Neural cell (in vitro differentiated cells): ENCODE data around the gene RNF187. TPM values are rescaled to one million over a fixed set of nuclear protein-coding genes. Genes with fewer than 3 reads are reported as not detected.

Experiments
- H2AFZ ChIP-seq: fragments of 200-600, 300-800 bp; sonication (generic), shearing (Covaris generic); 2 replicates; pipeline ENCODE4 v1.6.0; 2014; ENCODE audit warnings: low read depth, mild to moderate bottlenecking, antibody characterized with exemption, low read length, moderate library complexity
- H3F3A ChIP-seq: fragments of 200-600 bp; shearing (Covaris generic); 2 replicates; pipeline ENCODE4 v1.6.1; 2016; ENCODE audit warnings: mild to moderate bottlenecking, moderate library complexity, mixed read lengths, antibody characterized with exemption, low read length; ENCODE audit not compliant: insufficient read depth, poor library complexity, severe bottlenecking
- H3K27ac ChIP-seq: fragments of 200-600, 300-800 bp; sonication (generic), shearing (Covaris generic); 2 replicates; pipeline ENCODE4 v1.5.1; 2014; ENCODE audit warnings: mild to moderate bottlenecking, low read length, moderate library complexity
- H3K27me3 ChIP-seq: fragments of 300-800, 200-600 bp; sonication (generic), shearing (Covaris generic); 2 replicates; pipeline ENCODE4 v1.6.0; 2014; ENCODE audit warnings: mild to moderate bottlenecking, low read depth, low read length, moderate library complexity; ENCODE audit not compliant: insufficient read depth
- H3K36me3 ChIP-seq: fragments of 300-800, 200-600 bp; sonication (generic), shearing (Covaris generic); 2 replicates; pipeline ENCODE4 v1.5.1; 2014; ENCODE audit warnings: mild to moderate bottlenecking, antibody characterized with exemption, low read length, moderate library complexity; ENCODE audit not compliant: insufficient read depth
- H3K4me2 ChIP-seq: fragments of 300-800, 200-600 bp; sonication (generic), shearing (Covaris generic); 2 replicates; pipeline ENCODE4 v1.6.0; 2014; ENCODE audit warnings: mild to moderate bottlenecking, low read length
- H3K4me3 ChIP-seq: fragments of 300-800, 200-600 bp; sonication (generic), shearing (Covaris generic); 2 replicates; pipeline ENCODE4 v1.5.1; 2014; ENCODE audit warnings: mild to moderate bottlenecking, low read length, moderate library complexity
- H3K79me2 ChIP-seq: fragments of 200-600 bp; shearing (Covaris generic); replicated peaks from 2 replicates; pipeline ENCODE4 v1.6.0; 2014; ENCODE audit warnings: mild to moderate bottlenecking, low read length, moderate library complexity; ENCODE audit not compliant: insufficient read depth
- H3K9ac ChIP-seq: fragments of 300-800, 200-600 bp; sonication (generic), shearing (Covaris generic); 2 replicates; pipeline ENCODE4 v1.6.1; 2016; ENCODE audit warnings: mild to moderate bottlenecking, low read length, mixed read lengths
- H3K9me2 ChIP-seq: fragments of 200-600 bp; shearing (Covaris generic); 2 replicates; pipeline ENCODE4 v1.6.1; 2016; ENCODE audit warnings: mild to moderate bottlenecking, low read length, mixed read lengths; ENCODE audit not compliant: insufficient read depth
- H3K9me3 ChIP-seq: fragments of 200-600, 300-800 bp; sonication (generic), shearing (Covaris generic); 2 replicates; pipeline ENCODE4 v1.6.1; 2016; ENCODE audit warnings: mild to moderate bottlenecking, mixed run types, low read length, moderate library complexity, mixed read lengths
- H4K20me1 ChIP-seq: fragments of 200-600 bp; shearing (Covaris generic); 2 replicates; pipeline ENCODE4 v1.6.1; 2016; ENCODE audit warnings: mild to moderate bottlenecking, mixed run types; ENCODE audit not compliant: insufficient read depth
- CTCF ChIP-seq: fragments of 450-650 bp; IDR thresholded peaks from 2 replicates; pipeline ENCODE4 v1.5.1; 2014; ENCODE audit warnings: antibody characterized with exemption, mild to moderate bottlenecking, moderate library complexity; ENCODE audit not compliant: poor library complexity, severe bottlenecking
- EP300 ChIP-seq: fragments of 450-650 bp; conservative IDR thresholded peaks from 2 replicates; pipeline ENCODE4 v1.6.1; 2014; ENCODE audit warnings: antibody characterized with exemption, mild to moderate bottlenecking, moderate library complexity; ENCODE audit not compliant: poor library complexity, severe bottlenecking
- EZH2 ChIP-seq: fragments of 200-600, 300-800 bp; shearing (Covaris generic), sonication (generic); IDR thresholded peaks from 2 replicates; pipeline ENCODE4 v1.6.1; 2014; ENCODE audit warnings: antibody characterized with exemption, low read length, borderline replicate concordance, mild to moderate bottlenecking; ENCODE audit not compliant: insufficient read depth, poor library complexity, severe bottlenecking
- MXI1 ChIP-seq: fragments of 450-650 bp; conservative IDR thresholded peaks from 2 replicates; pipeline ENCODE4 v1.6.1; 2014; ENCODE audit warnings: antibody characterized with exemption, mild to moderate bottlenecking; ENCODE audit not compliant: poor library complexity, severe bottlenecking
- POLR2AphosphoS5 ChIP-seq: IDR thresholded peaks from 2 replicates; pipeline ENCODE4 v1.6.1; 2012
- RAD21 ChIP-seq: fragments of 450-650 bp; conservative IDR thresholded peaks from 2 replicates; pipeline ENCODE4 v1.6.1; 2014; ENCODE audit warnings: antibody characterized with exemption, mild to moderate bottlenecking, moderate library complexity
- REST ChIP-seq: IDR thresholded peaks from 2 replicates; pipeline ENCODE4 v1.6.1; 2012; ENCODE audit warnings: borderline replicate concordance
- SMC3 ChIP-seq: fragments of 450-650 bp; conservative IDR thresholded peaks from 2 replicates; pipeline ENCODE4 v1.6.1; 2014; ENCODE audit warnings: antibody characterized with exemption, mild to moderate bottlenecking, moderate library complexity; ENCODE audit not compliant: poor library complexity
- TAF1 ChIP-seq: IDR thresholded peaks from 2 replicates; pipeline ENCODE4 v1.6.1; 2012; ENCODE audit warnings: low read depth
- polyA plus RNA-seq: library from polyadenylated mRNA; depleted of rRNA; stranded (reverse); fragments of >200 nt; gene quantifications from 2 replicates; pipeline ENCODE4 v1.2.3, GENCODE V29; 2014

RNF187 gene
- polyA plus RNA-seq, 1 donor from 2014 or later: 73.6 TPM

GRCh38 chr1:228510101-228510802, 23.1 kb downstream of the RNF187 start:
- H3F3A ChIP-seq: no peaks in the 10 kb centered on the region
- H3K36me3 ChIP-seq: no peaks in the 10 kb centered on the region
- H4K20me1 ChIP-seq: no peaks in the 10 kb centered on the region
- no peak overlapping the region for H3K4me2 ChIP-seq
- no peaks in the 10 kb centered on the region for H3K79me2 ChIP-seq
- H3K4me3 ChIP-seq: no peak overlapping the region
- peaks cover 10% of the 10 kb centered on the region for H3K27me3 ChIP-seq
- TF ChIP-seq CTCF (no peak), EZH2 (no peak), EP300 (no peak), TAF1 (no peak), RAD21 (no peak), SMC3 (no peak), MXI1 (no peak), POLR2AphosphoS5 (no peak), REST (no peak)
- H3K27ac ChIP-seq: no peak overlapping the region
- H2AFZ ChIP-seq: no peak overlapping the region
- no peaks in the 10 kb centered on the region for H3K9me2 ChIP-seq
- no peak overlapping the region for H3K9ac ChIP-seq
- H3K9me3 ChIP-seq: no peaks in the 10 kb centered on the region

- no peaks in the 10 kb centered on the region for H3K9me2 ChIP-seq
- no peaks in the 10 kb centered on the region for H3K36me3 ChIP-seq
- H3K9me3 ChIP-seq: no peaks in the 10 kb centered on the region
- H3K9ac ChIP-seq: no peak overlapping the region
- H3K27ac ChIP-seq: no peak overlapping the region
- H3K27me3 ChIP-seq: peaks cover 10% of the 10 kb centered on the region
- H3K79me2 ChIP-seq: no peaks in the 10 kb centered on the region
- no peak overlapping the region for H3K4me3 ChIP-seq
- TF ChIP-seq SMC3 (no peak), MXI1 (no peak), EP300 (no peak), POLR2AphosphoS5 (no peak), CTCF (no peak), REST (no peak), EZH2 (no peak), RAD21 (no peak), TAF1 (no peak)
- no peak overlapping the region for H2AFZ ChIP-seq
- H3K4me2 ChIP-seq: no peak overlapping the region
- H3F3A ChIP-seq: no peaks in the 10 kb centered on the region
- no peaks in the 10 kb centered on the region for H4K20me1 ChIP-seq
These were observed 23.7 kb downstream of the RNF187 start for GRCh38 chr1:228510803-228511413.
